ENCODE results near the gene TEX11. TPM values are rescaled to one million over a fixed set of nuclear protein-coding genes. Genes with fewer than 3 reads are reported as not detected.
"Not testable (repeated sequence)": the region's sequence is repeated elsewhere in the genome, so short reads cannot be mapped to it uniquely, and the experiment has no call there.

Gene TEX11
- total and polyA plus RNA-seq, 4 donors = not detected

DNA sequence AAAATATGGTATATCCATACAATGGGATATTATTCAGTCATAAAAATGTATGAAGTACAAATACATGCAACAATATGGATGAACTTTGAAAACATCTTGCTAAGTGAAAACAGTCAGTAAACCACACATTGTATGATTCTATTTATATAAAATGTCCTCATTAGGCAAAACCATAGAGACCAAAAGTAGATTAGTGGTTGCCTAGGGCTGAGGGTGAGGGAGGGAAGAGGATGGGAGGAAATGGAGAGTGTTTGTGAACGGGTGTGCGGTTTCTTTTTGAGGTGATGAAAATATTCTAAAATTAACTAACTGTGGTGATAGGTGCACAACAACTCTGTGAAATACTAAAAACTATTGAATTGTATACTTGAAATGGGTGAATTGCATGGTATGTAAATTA, 29.6 kb downstream of the TEX11 start:
- Histone ChIP-seq H3K4me3 (ENCODE audit: low read length in 2 of 2) (no peak overlapping the region), H3K27me3 (ENCODE audit: control insufficient read depth in 1 of 2, insufficient read depth in 2 of 2, low read length in 1 of 2) (no peaks in the 10 kb centered on the region), H3K9me3 (ENCODE audit: control insufficient read depth, low read length) (no peaks in the 10 kb centered on the region), H3K27ac (ENCODE audit: low read depth in 1 of 2, low read length in 2 of 2) (no peak overlapping the region), H3K36me3 (ENCODE audit: control insufficient read depth in 1 of 2, insufficient read depth in 2 of 2, low read length in 1 of 2) (no peaks in the 10 kb centered on the region), H3K4me1 (ENCODE audit: control insufficient read depth in 1 of 2, insufficient read depth in 2 of 2, low read length in 2 of 2) (no peaks in the 10 kb centered on the region)
- DNase-seq = no peak
- no peak for ATAC-seq (ENCODE audit: low FRiP score)
- 77 to 86% methylated on average over 2 of the region's 2 CpGs for WGBS, 2 donors
- intact Hi-C loops (cut with DNase I) = no loop called here

DNA sequence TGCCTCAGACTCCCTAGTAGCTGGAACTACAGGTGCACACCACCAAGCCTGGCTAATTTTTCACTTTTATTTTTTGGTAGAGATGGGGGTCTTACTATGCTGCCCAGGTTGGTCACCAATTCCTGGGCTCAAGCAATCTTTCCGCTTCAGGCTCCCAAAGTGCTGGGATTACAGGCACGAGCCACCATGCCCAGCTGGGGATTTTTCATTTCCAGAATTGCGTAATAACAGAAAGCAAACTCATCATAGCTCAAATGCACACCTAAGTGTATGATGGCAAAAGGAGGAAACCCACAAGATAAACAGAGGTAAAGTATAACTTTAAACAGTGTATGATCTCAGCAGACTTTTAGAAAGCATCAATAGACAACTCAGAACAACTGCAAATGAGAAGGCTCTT, 56.2 kb downstream of the TEX11 start:
- Histone ChIP-seq H3K27ac (ENCODE audit: low read depth in 1 of 2, low read length in 2 of 2) (no peak overlapping the region), H3K36me3 (ENCODE audit: control insufficient read depth in 1 of 2, insufficient read depth in 2 of 2, low read length in 1 of 2) (no peaks in the 10 kb centered on the region), H3K4me1 (ENCODE audit: control insufficient read depth in 1 of 2, insufficient read depth in 2 of 2, low read length in 2 of 2) (no peaks in the 10 kb centered on the region), H3K9me3 (ENCODE audit: control insufficient read depth, low read length) (no peaks in the 10 kb centered on the region), H3K27me3 (ENCODE audit: control insufficient read depth in 1 of 2, insufficient read depth in 2 of 2, low read length in 1 of 2) (no peaks in the 10 kb centered on the region), H3K4me3 (ENCODE audit: low read length in 2 of 2) (no peak overlapping the region)
- ATAC-seq (ENCODE audit: low FRiP score) = no peak
- 74 to 75% methylated on average over 3 of the region's 3 CpGs for WGBS, 2 donors
- no peak for DNase-seq
- intact Hi-C loops (cut with DNase I) = no loop called here

GRCh38 chrX:70844081-70844480, 64.4 kb downstream of the TEX11 start:
- H3K27me3 ChIP-seq (ENCODE audit: control insufficient read depth in 1 of 2, insufficient read depth in 2 of 2, low read length in 1 of 2); H3K4me3 ChIP-seq (ENCODE audit: low read length in 2 of 2); H3K27ac ChIP-seq (ENCODE audit: low read depth in 1 of 2, low read length in 2 of 2); ATAC-seq (ENCODE audit: low FRiP score); intact Hi-C loops (cut with DNase I); H3K36me3 ChIP-seq (ENCODE audit: control insufficient read depth in 1 of 2, insufficient read depth in 2 of 2, low read length in 1 of 2); H3K9me3 ChIP-seq (ENCODE audit: control insufficient read depth, low read length); DNase-seq; H3K4me1 ChIP-seq (ENCODE audit: control insufficient read depth in 1 of 2, insufficient read depth in 2 of 2, low read length in 2 of 2): not testable (repeated sequence)
- WGBS, 2 donors = 88 to 96% methylated on average over 6 of the region's 6 CpGs

DNA sequence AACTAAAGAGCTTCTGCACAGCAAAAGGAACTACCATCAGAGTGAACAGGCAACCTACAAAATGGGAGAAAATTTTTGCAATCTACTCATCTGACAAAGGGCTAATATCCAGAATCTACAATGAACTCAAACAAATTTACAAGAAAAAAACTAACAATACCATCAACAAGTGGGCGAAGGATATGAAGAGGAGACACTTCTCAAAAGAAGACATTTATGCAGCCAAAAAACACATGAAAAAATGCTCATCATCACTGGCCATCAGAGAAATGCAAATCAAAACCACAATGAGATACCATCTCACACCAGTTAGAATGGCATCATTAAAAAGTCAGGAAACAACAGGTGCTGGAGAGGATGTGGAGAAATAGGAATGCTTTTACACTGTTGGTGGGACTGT, 64.9 kb downstream of the TEX11 start:
- H3K9me3 ChIP-seq (ENCODE audit: control insufficient read depth, low read length); H3K27me3 ChIP-seq (ENCODE audit: control insufficient read depth in 1 of 2, insufficient read depth in 2 of 2, low read length in 1 of 2); H3K4me1 ChIP-seq (ENCODE audit: control insufficient read depth in 1 of 2, insufficient read depth in 2 of 2, low read length in 2 of 2); H3K36me3 ChIP-seq (ENCODE audit: control insufficient read depth in 1 of 2, insufficient read depth in 2 of 2, low read length in 1 of 2); ATAC-seq (ENCODE audit: low FRiP score); H3K4me3 ChIP-seq (ENCODE audit: low read length in 2 of 2); DNase-seq; intact Hi-C loops (cut with DNase I); H3K27ac ChIP-seq (ENCODE audit: low read depth in 1 of 2, low read length in 2 of 2): not testable (repeated sequence)
- 91 to 96% methylated on average over 1 of the region's 1 CpG for WGBS, 2 donors

- intact Hi-C loops (cut with DNase I) = no loop called here
- H3K9me3 ChIP-seq (ENCODE audit: control insufficient read depth, low read length) = no peaks in the 10 kb centered on the region
- no peaks in the 10 kb centered on the region for H3K4me1 ChIP-seq (ENCODE audit: control insufficient read depth in 1 of 2, insufficient read depth in 2 of 2, low read length in 2 of 2)
- H3K27me3 ChIP-seq (ENCODE audit: control insufficient read depth in 1 of 2, insufficient read depth in 2 of 2, low read length in 1 of 2) = no peaks in the 10 kb centered on the region
- 80 to 88% methylated on average over 7 of the region's 7 CpGs for WGBS, 2 donors
- no peak for DNase-seq
- H3K4me3 ChIP-seq (ENCODE audit: low read length in 2 of 2) = no peak overlapping the region
- H3K36me3 ChIP-seq (ENCODE audit: control insufficient read depth in 1 of 2, insufficient read depth in 2 of 2, low read length in 1 of 2) = no peaks in the 10 kb centered on the region
- ATAC-seq (ENCODE audit: low FRiP score) = no peak
- H3K27ac ChIP-seq (ENCODE audit: low read depth in 1 of 2, low read length in 2 of 2) = no peak overlapping the region
Observed at GRCh38 chrX:70834589-70834988, 73.9 kb downstream of the TEX11 start.

- ATAC-seq (ENCODE audit: low FRiP score) (no peak), DNase-seq (no peak)
- WGBS, 2 donors = 39 to 45% methylated on average over 3 of the region's 3 CpGs
- no peaks in the 10 kb centered on the region for H3K9me3 ChIP-seq (ENCODE audit: control insufficient read depth, low read length)
- no peak overlapping the region for H3K27ac ChIP-seq (ENCODE audit: low read depth in 1 of 2, low read length in 2 of 2)
- no peaks in the 10 kb centered on the region for H3K27me3 ChIP-seq (ENCODE audit: control insufficient read depth in 1 of 2, insufficient read depth in 2 of 2, low read length in 1 of 2)
- H3K4me1 ChIP-seq (ENCODE audit: control insufficient read depth in 1 of 2, insufficient read depth in 2 of 2, low read length in 2 of 2) = no peaks in the 10 kb centered on the region
- H3K4me3 ChIP-seq (ENCODE audit: low read length in 2 of 2) = no peak overlapping the region
- H3K36me3 ChIP-seq (ENCODE audit: control insufficient read depth in 1 of 2, insufficient read depth in 2 of 2, low read length in 1 of 2) = no peaks in the 10 kb centered on the region
- intact Hi-C loops (cut with DNase I) = no loop called here
Observed at GRCh38 chrX:70826715-70827114, 81.8 kb downstream of the TEX11 start.

- intact Hi-C loops (cut with DNase I) = no loop called here
- DNase-seq (no peak), ATAC-seq (ENCODE audit: low FRiP score) (no peak)
- no peaks in the 10 kb centered on the region for H3K9me3 ChIP-seq (ENCODE audit: control insufficient read depth, low read length)
- no peak overlapping the region for H3K27ac ChIP-seq (ENCODE audit: low read depth in 1 of 2, low read length in 2 of 2)
- H3K27me3 ChIP-seq (ENCODE audit: control insufficient read depth in 1 of 2, insufficient read depth in 2 of 2, low read length in 1 of 2) = no peaks in the 10 kb centered on the region
- WGBS, 2 donors = 86 to 88% methylated on average over 4 of the region's 4 CpGs
- no peak overlapping the region for H3K4me3 ChIP-seq (ENCODE audit: low read length in 2 of 2)
- H3K4me1 ChIP-seq (ENCODE audit: control insufficient read depth in 1 of 2, insufficient read depth in 2 of 2, low read length in 2 of 2) = no peaks in the 10 kb centered on the region
- H3K36me3 ChIP-seq (ENCODE audit: control insufficient read depth in 1 of 2, insufficient read depth in 2 of 2, low read length in 1 of 2) = no peaks in the 10 kb centered on the region
Observed at GRCh38 chrX:70825366-70825765, 83.1 kb downstream of the TEX11 start.

- 72 to 83% methylated on average over 11 of the region's 11 CpGs for WGBS, 2 donors
- Histone ChIP-seq H3K27me3 (ENCODE audit: control insufficient read depth in 1 of 2, insufficient read depth in 2 of 2, low read length in 1 of 2) (no peaks in the 10 kb centered on the region), H3K4me3 (ENCODE audit: low read length in 2 of 2) (no peak overlapping the region), H3K36me3 (ENCODE audit: control insufficient read depth in 1 of 2, insufficient read depth in 2 of 2, low read length in 1 of 2) (no peaks in the 10 kb centered on the region), H3K9me3 (ENCODE audit: control insufficient read depth, low read length) (no peaks in the 10 kb centered on the region), H3K27ac (ENCODE audit: low read depth in 1 of 2, low read length in 2 of 2) (no peak overlapping the region), H3K4me1 (ENCODE audit: control insufficient read depth in 1 of 2, insufficient read depth in 2 of 2, low read length in 2 of 2) (no peaks in the 10 kb centered on the region)
- intact Hi-C loops (cut with DNase I) = no loop called here
- no peak for DNase-seq
- no peak for ATAC-seq (ENCODE audit: low FRiP score)
Observed at GRCh38 chrX:70808942-70809940, 99.3 kb downstream of the TEX11 start.

GRCh38 chrX:70806081-70806480, 102.4 kb downstream of the TEX11 start:
- WGBS, 2 donors = 75 to 82% methylated on average over 8 of the region's 8 CpGs
- Histone ChIP-seq H3K9me3 (ENCODE audit: control insufficient read depth, low read length) (no peaks in the 10 kb centered on the region), H3K36me3 (ENCODE audit: control insufficient read depth in 1 of 2, insufficient read depth in 2 of 2, low read length in 1 of 2) (no peaks in the 10 kb centered on the region), H3K4me1 (ENCODE audit: control insufficient read depth in 1 of 2, insufficient read depth in 2 of 2, low read length in 2 of 2) (no peaks in the 10 kb centered on the region), H3K27me3 (ENCODE audit: control insufficient read depth in 1 of 2, insufficient read depth in 2 of 2, low read length in 1 of 2) (no peaks in the 10 kb centered on the region), H3K27ac (ENCODE audit: low read depth in 1 of 2, low read length in 2 of 2) (no peak overlapping the region), H3K4me3 (ENCODE audit: low read length in 2 of 2) (no peak overlapping the region)
- no peak for DNase-seq
- ATAC-seq (ENCODE audit: low FRiP score) = no peak
- intact Hi-C loops (cut with DNase I) = no loop called here
